Endothelial cell (in vitro differentiated cells): ENCODE measurements around the gene NIPAL4. TPM values are rescaled to one million over a fixed set of nuclear protein-coding genes. Genes with fewer than 3 reads are reported as not detected.
A peak's percentile ranks its signal among the peaks of the same experiment; 100 is the strongest.

Experiments
- DNase-seq: peaks from one replicate; pipeline ENCODE4 v3.0.0; 2021; ENCODE audit warnings: low spot score
- H3K27ac Mint-ChIP-seq: one replicate; pipeline ENCODE4 v1.8.0; 2021; ENCODE audit warnings: mixed read lengths, inconsistent platforms; ENCODE audit not compliant: unreplicated experiment
- H3K27me3 Mint-ChIP-seq: one replicate; pipeline ENCODE4 v1.8.0; 2021; ENCODE audit warnings: mild to moderate bottlenecking, moderate library complexity, mixed read lengths, inconsistent platforms; ENCODE audit not compliant: unreplicated experiment
- H3K36me3 Mint-ChIP-seq: one replicate; pipeline ENCODE4 v1.8.0; 2021; ENCODE audit warnings: mild to moderate bottlenecking, low read depth, mixed read lengths, inconsistent platforms; ENCODE audit not compliant: unreplicated experiment
- H3K4me1 Mint-ChIP-seq: one replicate; pipeline ENCODE4 v1.8.0; 2021; ENCODE audit warnings: mild to moderate bottlenecking, mixed read lengths, inconsistent platforms; ENCODE audit not compliant: unreplicated experiment
- H3K4me3 Mint-ChIP-seq: one replicate; pipeline ENCODE4 v1.8.0; 2021; ENCODE audit warnings: mild to moderate bottlenecking, mixed read lengths, inconsistent platforms; ENCODE audit not compliant: unreplicated experiment
- H3K9me3 Mint-ChIP-seq: one replicate; pipeline ENCODE4 v1.8.0; 2021; ENCODE audit warnings: mixed read lengths, inconsistent platforms; ENCODE audit not compliant: unreplicated experiment
- CTCF ChIP-seq: fragments of 200-600 bp; sonication (generic); IDR thresholded peaks from one replicate; pipeline ENCODE4 v1.5.0; 2021; ENCODE audit warnings: antibody characterized with exemption; ENCODE audit not compliant: unreplicated experiment
- total RNA-seq: library from RNA; stranded (reverse); fragmentation: NEBNext Ultra II Directional; extraction: Animal tissue kit (Norgen Biotek cat#: 25700); gene quantifications from one replicate; pipeline ENCODE4 v1.2.1, GENCODE V29; 2021; ENCODE audit not compliant: unreplicated experiment

The NIPAL4 gene
- total RNA-seq, 1 donor from 2014 or later: not detected

- Mint-ChIP-seq H3K4me1 (peaks cover 2% of the 10 kb centered on the region), H3K4me3 (peak overlapping the region; percentile 78), H3K9me3 (no peaks in the 10 kb centered on the region), H3K36me3 (peaks cover 68% of the 10 kb centered on the region), H3K27me3 (peaks cover 15% of the 10 kb centered on the region), H3K27ac (no peak overlapping the region)
- TF ChIP-seq CTCF: no peak
- DNase-seq: no peak
These were observed 42.2 kb downstream of the NIPAL4 start for GRCh38 chr5:157502143-157502647.

- peaks cover 14% of the 10 kb centered on the region for H3K27me3 Mint-ChIP-seq
These were observed 44.0 kb downstream of the NIPAL4 start for GRCh38 chr5:157504053-157504452.

GRCh38 chr5:157505496-157505895 is 45.5 kb downstream of the NIPAL4 start:
- Mint-ChIP-seq H3K27ac (no peak overlapping the region), H3K4me3 (no peak overlapping the region), H3K4me1 (peaks cover 2% of the 10 kb centered on the region), H3K9me3 (no peaks in the 10 kb centered on the region), H3K27me3 (peaks cover 17% of the 10 kb centered on the region), H3K36me3 (peaks cover 80% of the 10 kb centered on the region)
- no peak for DNase-seq
- TF ChIP-seq CTCF: no peak

More at GRCh38 chr5:157504053-157504452, 44.0 kb downstream of the NIPAL4 start:
- H3K4me1 Mint-ChIP-seq: peaks cover 2% of the 10 kb centered on the region
- no peak for TF ChIP-seq CTCF
- no peak overlapping the region for H3K4me3 Mint-ChIP-seq
- H3K36me3 Mint-ChIP-seq: peaks cover 74% of the 10 kb centered on the region
- H3K27ac Mint-ChIP-seq: no peak overlapping the region
- no peaks in the 10 kb centered on the region for H3K9me3 Mint-ChIP-seq
- DNase-seq: no peak

- Mint-ChIP-seq H3K27ac (no peak overlapping the region), H3K36me3 (peaks cover 80% of the 10 kb centered on the region), H3K9me3 (no peaks in the 10 kb centered on the region), H3K4me1 (peaks cover 2% of the 10 kb centered on the region), H3K4me3 (no peak overlapping the region), H3K27me3 (peaks cover 16% of the 10 kb centered on the region)
- DNase-seq: no peak
- no peak for TF ChIP-seq CTCF
These were observed 46.1 kb downstream of the NIPAL4 start for GRCh38 chr5:157506066-157506590.

GRCh38 chr5:157506981-157507780 is 47.2 kb downstream of the NIPAL4 start:
- no peak overlapping the region for H3K27ac Mint-ChIP-seq
- TF ChIP-seq CTCF: no peak
- H3K36me3 Mint-ChIP-seq: peaks cover 78% of the 10 kb centered on the region
- DNase-seq: no peak
- H3K4me3 Mint-ChIP-seq: no peak overlapping the region
- H3K27me3 Mint-ChIP-seq: peaks cover 9% of the 10 kb centered on the region
- H3K4me1 Mint-ChIP-seq: peaks cover 4% of the 10 kb centered on the region
- H3K9me3 Mint-ChIP-seq: no peaks in the 10 kb centered on the region
